HG03039 (cell line): Measurements from ENCODE around the gene ZNF48.

ENCODE experiments used
- ATAC-seq: cut with Tn5 transposase; IDR thresholded peaks from one replicate; pipeline ENCODE4 v1.9.1; 2021; ENCODE audit warnings: mild to moderate bottlenecking, moderate library complexity; ENCODE audit not compliant: unreplicated experiment

Gene ZNF48

GRCh38 chr16:30395155-30395991 lies at the start of gene ZNF48:
ZNF48 (plus strand) TSS chr16:30395420; CDS start chr16:30395795, 375 bp downstream.
- ATAC-seq = peak; percentile 57

- ATAC-seq = no peak
These were observed 48.9 kb upstream of the ZNF48 start for GRCh38 chr16:30346286-30346685.

GRCh38 chr16:30348113-30348512 lies 47.1 kb upstream of the ZNF48 start:
- no peak for ATAC-seq

- ATAC-seq = no peak
These were observed 46.3 kb upstream of the ZNF48 start for GRCh38 chr16:30348929-30349328.

GRCh38 chr16:30349675-30350074 lies 45.5 kb upstream of the ZNF48 start:
- ATAC-seq = no peak

- ATAC-seq = no peak
These were observed 44.9 kb upstream of the ZNF48 start for GRCh38 chr16:30350134-30350871.

- no peak for ATAC-seq
These were observed 44.2 kb upstream of the ZNF48 start for GRCh38 chr16:30351001-30351441.

GRCh38 chr16:30351586-30352419 lies 43.4 kb upstream of the ZNF48 start:
- no peak for ATAC-seq

- ATAC-seq = no peak
These were observed 42.5 kb upstream of the ZNF48 start for GRCh38 chr16:30352488-30353401.

GRCh38 chr16:30353438-30354129 lies 41.6 kb upstream of the ZNF48 start:
- ATAC-seq = no peak

- no peak for ATAC-seq
These were observed 40.6 kb upstream of the ZNF48 start for GRCh38 chr16:30354423-30355143.

GRCh38 chr16:30355144-30355953 lies 39.9 kb upstream of the ZNF48 start, which contains the start of gene CD2BP2:
CD2BP2 (minus strand) TSS chr16:30355308; CDS start chr16:30354681, 627 bp downstream.
- ATAC-seq = peak; percentile 55

GRCh38 chr16:30355954-30356308 lies 39.3 kb upstream of the ZNF48 start:
- no peak for ATAC-seq

- ATAC-seq = no peak
These were observed 38.7 kb upstream of the ZNF48 start for GRCh38 chr16:30356401-30357084.

GRCh38 chr16:30357085-30357714 lies 38.0 kb upstream of the ZNF48 start:
- ATAC-seq = no peak

GRCh38 chr16:30357715-30358576 lies 37.3 kb upstream of the ZNF48 start:
- no peak for ATAC-seq
